GM12801 (cell line): ENCODE measurements around the gene BTNL9.

Experiments used
- CTCF ChIP-seq: IDR thresholded peaks from one replicate; pipeline ENCODE4 v1.5.1; 2011; ENCODE audit warnings: control low read depth; ENCODE audit not compliant: insufficient read length; ENCODE audit errors: extremely low read depth

The BTNL9 gene

GRCh38 chr5:181060924-181061323 is 20.9 kb downstream of the BTNL9 start:
- TF ChIP-seq CTCF: no peak

- no peak for TF ChIP-seq CTCF
Measured at GRCh38 chr5:181061645-181062044, 21.6 kb downstream of the BTNL9 start.

- no peak for TF ChIP-seq CTCF
Measured at GRCh38 chr5:181062631-181063030, 22.6 kb downstream of the BTNL9 start.

GRCh38 chr5:181063514-181063913 is 23.4 kb downstream of the BTNL9 start:
- no peak for TF ChIP-seq CTCF

GRCh38 chr5:181064987-181065386 is 24.9 kb downstream of the BTNL9 start:
- TF ChIP-seq CTCF: no peak

GRCh38 chr5:181069767-181070491 is 29.9 kb downstream of the BTNL9 start:
- TF ChIP-seq CTCF: no peak

- TF ChIP-seq CTCF: no peak
Measured at GRCh38 chr5:181070523-181070922, 30.5 kb downstream of the BTNL9 start.
